ENCODE data around the gene TGFB1. TPM values are rescaled to one million over a fixed set of nuclear protein-coding genes. Genes with fewer than 3 reads are reported as not detected.
"Not testable (repeated sequence)": the region's sequence is repeated elsewhere in the genome, so short reads cannot be mapped to it uniquely, and the experiment has no call there.

The TGFB1 gene
- total RNA-seq (2014; rRNA removed; shearing (Covaris generic)): 8.6 and 11.6 TPM in 2 replicates

GRCh38 chr19:41353466-41354342 is at the start of gene TGFB1:
TGFB1 (minus strand) TSS chr19:41353922; CDS start chr19:41353044, 878 bp downstream.
- peaks cover 31% of the 10 kb centered on the region for H3K27me3 ChIP-seq (ENCODE audit: control insufficient read depth, insufficient read depth, low read length)
- peak within 1 kb of the TSS; percentile 79 for H3K4me3 ChIP-seq (ENCODE audit: insufficient read depth, low read depth, low read length)
- no peaks in the 10 kb centered on the region for H3K36me3 ChIP-seq (replicated peaks; ENCODE audit: control insufficient read depth, insufficient read depth, low read length)
- DNase-seq: peak; percentile 96

- no peaks in the 10 kb centered on the region for H3K27me3 ChIP-seq (ENCODE audit: control insufficient read depth, insufficient read depth, low read length)
- no peak for DNase-seq
- no peaks in the 10 kb centered on the region for H3K36me3 ChIP-seq (replicated peaks; ENCODE audit: control insufficient read depth, insufficient read depth, low read length)
- no peak overlapping the region for H3K4me3 ChIP-seq (ENCODE audit: insufficient read depth, low read depth, low read length)
Measured at GRCh38 chr19:41402010-41402409, 48.3 kb upstream of the TGFB1 start.

- H3K36me3 ChIP-seq (replicated peaks; ENCODE audit: control insufficient read depth, insufficient read depth, low read length): no peaks in the 10 kb centered on the region
- H3K27me3 ChIP-seq (ENCODE audit: control insufficient read depth, insufficient read depth, low read length): no peaks in the 10 kb centered on the region
- no peak overlapping the region for H3K4me3 ChIP-seq (ENCODE audit: insufficient read depth, low read depth, low read length)
- DNase-seq: no peak
Measured at GRCh38 chr19:41401483-41401882, 47.8 kb upstream of the TGFB1 start.

DNA sequence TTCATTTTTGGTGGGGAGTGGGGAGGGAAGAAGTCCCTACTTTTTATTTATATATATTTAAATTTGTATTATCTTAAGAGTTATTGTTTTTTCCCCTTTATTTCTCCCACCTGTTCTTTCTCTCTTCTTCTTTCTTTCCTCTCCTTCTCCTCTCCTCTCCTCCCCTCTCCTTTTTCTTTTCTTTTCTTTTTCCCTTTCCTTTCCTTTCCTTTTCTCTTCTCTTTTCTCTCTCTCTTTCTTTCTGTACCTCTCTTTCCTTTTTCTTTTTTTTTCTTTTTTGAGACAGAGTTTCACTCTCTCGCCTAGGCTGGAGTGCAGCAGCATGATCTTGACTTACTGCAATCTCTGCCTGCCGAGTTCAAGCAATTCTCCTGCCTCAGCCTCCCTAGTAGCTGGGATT is 45.8 kb upstream of the TGFB1 start:
- no peak for DNase-seq
- Histone ChIP-seq H3K36me3 (replicated peaks; ENCODE audit: control insufficient read depth, insufficient read depth, low read length) (no peaks in the 10 kb centered on the region), H3K4me3 (ENCODE audit: insufficient read depth, low read depth, low read length) (no peak overlapping the region), H3K27me3 (ENCODE audit: control insufficient read depth, insufficient read depth, low read length) (no peaks in the 10 kb centered on the region)

GRCh38 chr19:41399091-41399490 is 45.4 kb upstream of the TGFB1 start:
- Histone ChIP-seq H3K27me3 (ENCODE audit: control insufficient read depth, insufficient read depth, low read length) (no peaks in the 10 kb centered on the region), H3K36me3 (replicated peaks; ENCODE audit: control insufficient read depth, insufficient read depth, low read length) (no peaks in the 10 kb centered on the region), H3K4me3 (ENCODE audit: insufficient read depth, low read depth, low read length) (no peak overlapping the region)
- DNase-seq: no peak

DNA sequence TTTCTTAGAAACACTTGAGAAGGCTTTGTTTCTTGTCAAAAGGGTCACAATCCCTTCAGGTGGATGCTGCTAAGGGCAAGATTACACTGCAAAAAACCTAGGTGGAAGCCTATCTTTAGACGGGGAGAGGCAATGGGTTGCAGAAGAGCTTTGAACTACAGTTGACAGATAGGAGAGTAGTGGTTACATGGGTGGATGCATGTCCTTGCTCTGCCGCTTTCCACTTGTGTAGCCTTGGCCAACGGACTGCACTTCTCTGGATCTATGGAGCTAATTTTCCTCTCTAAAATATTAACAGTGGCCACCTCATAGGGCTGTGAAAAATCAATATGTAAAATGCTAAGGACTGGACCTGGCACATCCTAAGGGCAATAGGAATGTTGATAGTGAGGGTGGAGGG is 44.9 kb upstream of the TGFB1 start:
- no peak overlapping the region for H3K4me3 ChIP-seq (ENCODE audit: insufficient read depth, low read depth, low read length)
- no peaks in the 10 kb centered on the region for H3K36me3 ChIP-seq (replicated peaks; ENCODE audit: control insufficient read depth, insufficient read depth, low read length)
- no peaks in the 10 kb centered on the region for H3K27me3 ChIP-seq (ENCODE audit: control insufficient read depth, insufficient read depth, low read length)
- no peak for DNase-seq

- no peaks in the 10 kb centered on the region for H3K36me3 ChIP-seq (replicated peaks; ENCODE audit: control insufficient read depth, insufficient read depth, low read length)
- DNase-seq: peak; percentile 47
- H3K4me3 ChIP-seq (ENCODE audit: insufficient read depth, low read depth, low read length): peak overlapping the region; percentile 51
- H3K27me3 ChIP-seq (ENCODE audit: control insufficient read depth, insufficient read depth, low read length): no peaks in the 10 kb centered on the region
Measured at GRCh38 chr19:41398050-41398418, 44.3 kb upstream of the TGFB1 start.

- Histone ChIP-seq H3K36me3 (replicated peaks; ENCODE audit: control insufficient read depth, insufficient read depth, low read length) (no peaks in the 10 kb centered on the region), H3K27me3 (ENCODE audit: control insufficient read depth, insufficient read depth, low read length) (no peaks in the 10 kb centered on the region), H3K4me3 (ENCODE audit: insufficient read depth, low read depth, low read length) (peak within 1 kb of the TSS; percentile 87)
- DNase-seq: peak; percentile 99
Measured at GRCh38 chr19:41397086-41398049, 43.6 kb upstream of the TGFB1 start, which contains the start of the genes BCKDHA and EXOSC5. BCKDHA (plus strand) TSS chr19:41397818; CDS start chr19:41397828, 10 bp downstream. EXOSC5 (minus strand) TSS chr19:41397359; CDS start chr19:41397328, 31 bp downstream.

GRCh38 chr19:41395355-41395754 is 41.6 kb upstream of the TGFB1 start:
- DNase-seq: no peak
- H3K36me3 ChIP-seq (replicated peaks; ENCODE audit: control insufficient read depth, insufficient read depth, low read length): peaks cover 8% of the 10 kb centered on the region
- H3K27me3 ChIP-seq (ENCODE audit: control insufficient read depth, insufficient read depth, low read length): no peaks in the 10 kb centered on the region
- H3K4me3 ChIP-seq (ENCODE audit: insufficient read depth, low read depth, low read length): no peak overlapping the region

- Histone ChIP-seq H3K27me3 (ENCODE audit: control insufficient read depth, insufficient read depth, low read length) (no peaks in the 10 kb centered on the region), H3K36me3 (replicated peaks; ENCODE audit: control insufficient read depth, insufficient read depth, low read length) (peaks cover 8% of the 10 kb centered on the region)
- no peak for DNase-seq
Measured at GRCh38 chr19:41392775-41393174, 39.1 kb upstream of the TGFB1 start.

DNA sequence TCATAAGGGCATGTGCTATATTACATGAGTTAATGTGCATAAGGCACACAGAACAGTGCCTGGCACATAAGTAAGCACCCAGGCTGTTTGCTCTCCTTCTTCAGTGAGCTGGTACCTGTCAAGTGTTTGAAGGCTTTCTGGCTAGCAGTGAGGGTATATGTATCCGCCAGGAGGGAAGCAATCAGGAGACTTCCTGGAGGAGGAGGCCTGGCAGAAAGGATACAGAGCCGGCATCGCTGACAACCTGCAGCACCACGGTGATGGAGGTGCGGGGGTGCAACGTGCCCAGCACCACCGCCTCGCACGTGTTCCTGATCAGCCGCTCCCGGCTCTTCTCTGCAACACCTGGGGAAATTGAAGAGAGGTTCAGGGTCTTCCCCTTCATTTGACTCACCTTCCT is 37.9 kb upstream of the TGFB1 start:
- H3K36me3 ChIP-seq (replicated peaks; ENCODE audit: control insufficient read depth, insufficient read depth, low read length): peaks cover 8% of the 10 kb centered on the region
- no peak overlapping the region for H3K4me3 ChIP-seq (ENCODE audit: insufficient read depth, low read depth, low read length)
- H3K27me3 ChIP-seq (ENCODE audit: control insufficient read depth, insufficient read depth, low read length): no peaks in the 10 kb centered on the region
- no peak for DNase-seq

More at GRCh38 chr19:41392775-41393174, 39.1 kb upstream of the TGFB1 start:
- H3K4me3 ChIP-seq (ENCODE audit: insufficient read depth, low read depth, low read length): no peak overlapping the region

GRCh38 chr19:41386442-41386841 is 32.7 kb upstream of the TGFB1 start:
- no peaks in the 10 kb centered on the region for H3K27me3 ChIP-seq (ENCODE audit: control insufficient read depth, insufficient read depth, low read length)
- H3K36me3 ChIP-seq (replicated peaks; ENCODE audit: control insufficient read depth, insufficient read depth, low read length): peaks cover 5% of the 10 kb centered on the region
- peak; percentile 36 for DNase-seq
- no peak overlapping the region for H3K4me3 ChIP-seq (ENCODE audit: insufficient read depth, low read depth, low read length)

- DNase-seq: no peak
- H3K4me3 ChIP-seq (ENCODE audit: insufficient read depth, low read depth, low read length): no peak overlapping the region
- H3K36me3 ChIP-seq (replicated peaks; ENCODE audit: control insufficient read depth, insufficient read depth, low read length): no peaks in the 10 kb centered on the region; the same call in 1 of the 2 replicates
- no peaks in the 10 kb centered on the region for H3K27me3 ChIP-seq (ENCODE audit: control insufficient read depth, insufficient read depth, low read length)
Measured at GRCh38 chr19:41384351-41384750, 30.6 kb upstream of the TGFB1 start.

- not testable (repeated sequence) for H3K27me3 ChIP-seq (ENCODE audit: control insufficient read depth, insufficient read depth, low read length); H3K4me3 ChIP-seq (ENCODE audit: insufficient read depth, low read depth, low read length); DNase-seq; H3K36me3 ChIP-seq (replicated peaks; ENCODE audit: control insufficient read depth, insufficient read depth, low read length)
Measured at GRCh38 chr19:41381536-41381935, 27.8 kb upstream of the TGFB1 start.

All from H7 (cell line).